NB4 (cell line): ENCODE measurements around the gene ANKRD2.
A peak's percentile ranks its signal among the peaks of the same experiment; 100 is the strongest.

ENCODE experiments used
- DNase-seq: peaks from one replicate; pipeline ENCODE4 v3.0.0; 2010; ENCODE audit warnings: low read depth
- H3K4me3 ChIP-seq: one replicate; pipeline ENCODE4 v1.5.1; 2011; ENCODE audit warnings: mild to moderate bottlenecking, low read depth, low read length, moderate library complexity
- CTCF ChIP-seq: IDR thresholded peaks from one replicate; pipeline ENCODE4 v1.5.1; 2012; ENCODE audit warnings: low read depth, low read length
- MAX ChIP-seq: IDR thresholded peaks from 2 replicates; pipeline ENCODE4 v1.6.1; 2011; ENCODE audit warnings: low read depth, low read length
- MYC ChIP-seq: IDR thresholded peaks from 2 replicates; pipeline ENCODE4 v1.6.1; 2011; ENCODE audit warnings: low read depth, low read length
- POLR2A ChIP-seq: IDR thresholded peaks from 2 replicates; pipeline ENCODE4 v1.6.1; 2011; ENCODE audit warnings: mild to moderate bottlenecking; ENCODE audit not compliant: insufficient read length; ENCODE audit errors: extremely low read depth

Gene ANKRD2

GRCh38 chr10:97529685-97530465 lies 42.7 kb upstream of the ANKRD2 start:
- TF ChIP-seq MYC: no peak
- no peak for TF ChIP-seq POLR2A
- TF ChIP-seq MAX: no peak
- no peak overlapping the region for H3K4me3 ChIP-seq
- DNase-seq: no peak

- H3K4me3 ChIP-seq: no peak overlapping the region
- TF ChIP-seq POLR2A: no peak
- no peak for TF ChIP-seq MYC
- no peak for TF ChIP-seq MAX
- no peak for TF ChIP-seq CTCF
- no peak for DNase-seq
Observed at GRCh38 chr10:97531401-97531986, 41.1 kb upstream of the ANKRD2 start.

- H3K4me3 ChIP-seq: no peak overlapping the region
- DNase-seq: no peak
- TF ChIP-seq POLR2A: no peak
- TF ChIP-seq CTCF: no peak
- no peak for TF ChIP-seq MAX
- TF ChIP-seq MYC: no peak
Observed at GRCh38 chr10:97532935-97533671, 39.5 kb upstream of the ANKRD2 start.

GRCh38 chr10:97533888-97534287 lies 38.7 kb upstream of the ANKRD2 start:
- TF ChIP-seq MYC: no peak
- TF ChIP-seq MAX: no peak
- no peak for TF ChIP-seq POLR2A
- no peak for TF ChIP-seq CTCF
- DNase-seq: no peak
- no peak overlapping the region for H3K4me3 ChIP-seq

- TF ChIP-seq MAX (no peak), MYC (no peak), CTCF (peak; percentile 87), POLR2A (no peak)
Observed at GRCh38 chr10:97534746-97535367, 37.7 kb upstream of the ANKRD2 start.

More at GRCh38 chr10:97534746-97535367, 37.7 kb upstream of the ANKRD2 start:
- peak; percentile 61 for DNase-seq
- no peak overlapping the region for H3K4me3 ChIP-seq
